NK-92 (cell line): Measurements from ENCODE around the gene PRKAA1.

ENCODE experiments used
- DNase-seq: peaks from one replicate; lab custom pipeline; 2025; ENCODE audit not compliant: unreplicated experiment; lab: John Stamatoyannopoulos, UW

PRKAA1 gene

GRCh38 chr5:40781843-40782409 is 16.2 kb downstream of the PRKAA1 start:
- DNase-seq = no peak

- no peak for DNase-seq
Observed at GRCh38 chr5:40780858-40781257, 17.3 kb downstream of the PRKAA1 start.

GRCh38 chr5:40780199-40780598 is 18.0 kb downstream of the PRKAA1 start:
- DNase-seq = no peak

GRCh38 chr5:40779561-40779960 is 18.6 kb downstream of the PRKAA1 start:
- no peak for DNase-seq

GRCh38 chr5:40778133-40778532 is 20.0 kb downstream of the PRKAA1 start:
- no peak for DNase-seq

DNA sequence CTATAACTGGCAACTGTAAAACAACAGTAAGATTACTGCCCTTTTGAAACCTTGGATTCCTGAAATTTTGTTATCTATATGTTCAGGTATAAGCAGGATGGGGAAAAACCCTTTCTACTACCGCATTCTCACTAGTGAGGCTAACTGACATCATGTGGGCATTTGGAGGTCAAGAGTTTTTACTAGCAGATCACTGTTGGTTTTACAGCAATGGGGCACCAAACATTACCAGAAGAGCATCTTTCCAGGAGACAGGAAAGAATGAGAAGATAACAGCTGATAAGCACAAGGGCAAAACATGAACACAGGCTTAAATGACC is 21.6 kb downstream of the PRKAA1 start:
- no peak for DNase-seq

- DNase-seq = no peak
Observed at GRCh38 chr5:40775846-40776657, 22.1 kb downstream of the PRKAA1 start.

DNA sequence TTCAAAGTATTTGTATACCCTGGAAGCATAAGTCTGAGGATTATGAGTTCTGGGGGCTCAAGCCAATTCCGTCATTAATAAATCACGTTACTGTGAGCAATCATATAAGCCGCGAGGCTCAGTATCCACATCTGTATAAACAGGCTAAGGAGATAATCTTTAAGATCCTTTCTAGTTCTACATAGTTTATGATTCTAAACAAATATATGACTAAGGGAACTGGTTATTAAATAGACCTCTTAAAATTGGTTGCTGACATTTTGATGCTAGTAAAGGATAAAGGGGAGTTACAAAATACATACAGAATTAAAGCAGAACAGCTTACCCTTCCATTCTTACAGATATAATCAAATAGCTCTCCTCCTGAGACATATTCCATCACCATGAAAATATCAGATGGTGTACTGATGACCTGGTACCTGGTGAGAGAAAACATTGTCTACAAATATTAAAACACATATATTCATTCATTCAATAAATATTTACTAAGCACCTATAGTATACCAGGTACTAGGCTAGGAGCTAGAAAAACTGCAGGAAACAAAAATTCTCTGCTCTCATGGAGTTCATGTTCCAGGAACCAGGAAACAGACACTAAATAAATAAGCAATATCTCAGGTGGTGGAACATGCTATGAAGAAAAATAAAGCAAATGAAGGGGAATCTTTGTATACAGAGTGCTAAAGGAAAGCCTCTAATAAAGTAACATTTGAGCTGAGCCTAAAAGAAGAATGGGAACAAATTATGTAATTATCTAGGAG is 22.9 kb downstream of the PRKAA1 start:
- DNase-seq = no peak

GRCh38 chr5:40774623-40775022 is 23.6 kb downstream of the PRKAA1 start:
- no peak for DNase-seq

GRCh38 chr5:40770764-40771163 is 27.4 kb downstream of the PRKAA1 start:
- DNase-seq = no peak

- no peak for DNase-seq
Observed at GRCh38 chr5:40762705-40763104, 35.5 kb downstream of the PRKAA1 start.

GRCh38 chr5:40757400-40757799 is 40.8 kb downstream of the PRKAA1 start:
- DNase-seq = no peak

- peak; percentile 85 for DNase-seq
Observed at GRCh38 chr5:40755407-40756365, 42.5 kb downstream of the PRKAA1 start, which contains the start of gene TTC33. Gene TTC33, minus strand, starts transcription at chr5:40755961. Its CDS starts 8,943 bp downstream, at chr5:40747018.

- no peak for DNase-seq
Observed at GRCh38 chr5:40755093-40755406, 43.1 kb downstream of the PRKAA1 start.

DNA sequence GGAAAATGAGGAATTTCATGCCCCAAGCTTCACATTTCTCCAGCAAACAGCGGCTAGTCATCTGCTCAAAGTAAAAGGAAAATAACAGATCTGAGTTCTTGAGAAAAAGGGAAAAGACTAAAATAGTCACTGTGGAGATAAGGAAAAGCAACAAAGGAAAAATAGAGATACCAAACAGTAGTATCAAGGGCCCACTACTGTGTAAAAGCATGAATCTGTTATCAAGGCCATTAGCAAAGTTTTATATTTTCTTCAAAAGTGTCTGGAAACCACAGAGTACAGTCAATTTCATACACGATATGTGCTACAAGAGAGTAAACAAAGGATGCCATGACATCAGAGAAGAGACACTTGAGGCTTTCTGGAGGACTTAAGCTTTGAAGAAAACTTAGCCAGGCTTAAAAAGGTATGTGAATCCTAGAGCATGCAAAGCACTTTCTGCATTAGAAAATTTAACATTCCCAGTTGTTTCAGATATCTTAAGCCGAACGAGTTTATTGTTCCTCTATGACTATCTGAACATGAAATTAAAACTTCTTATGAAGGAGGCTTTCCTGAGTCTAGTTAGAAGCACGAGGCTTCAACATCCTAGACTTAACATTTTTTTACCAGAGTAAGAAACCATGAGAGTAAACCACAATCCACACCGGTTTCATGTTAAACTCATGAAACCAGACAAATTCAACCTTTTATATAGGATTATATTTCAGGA is 43.6 kb downstream of the PRKAA1 start:
- no peak for DNase-seq

DNA sequence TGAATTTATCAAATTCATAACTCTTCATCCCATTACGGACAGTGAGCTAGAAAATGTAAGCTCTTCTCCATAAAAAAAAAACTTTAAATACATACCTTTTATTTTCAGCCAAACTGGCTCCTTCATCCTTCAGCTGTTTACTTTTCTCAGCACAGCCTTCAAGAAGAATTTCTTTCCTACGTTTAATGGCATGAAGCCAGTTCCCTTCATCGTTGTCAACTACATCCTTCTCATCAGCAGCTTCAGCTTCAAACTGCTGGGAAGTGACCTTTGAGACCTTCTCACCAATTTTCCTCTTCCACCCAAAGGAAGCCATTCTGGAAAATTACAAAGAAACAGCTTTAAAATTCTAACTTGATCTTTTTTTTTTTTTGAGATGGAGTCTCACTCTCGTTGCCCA is 51.5 kb downstream of the PRKAA1 start:
- DNase-seq = no peak

- DNase-seq = no peak
Observed at GRCh38 chr5:40743771-40744170, 54.4 kb downstream of the PRKAA1 start.

DNA sequence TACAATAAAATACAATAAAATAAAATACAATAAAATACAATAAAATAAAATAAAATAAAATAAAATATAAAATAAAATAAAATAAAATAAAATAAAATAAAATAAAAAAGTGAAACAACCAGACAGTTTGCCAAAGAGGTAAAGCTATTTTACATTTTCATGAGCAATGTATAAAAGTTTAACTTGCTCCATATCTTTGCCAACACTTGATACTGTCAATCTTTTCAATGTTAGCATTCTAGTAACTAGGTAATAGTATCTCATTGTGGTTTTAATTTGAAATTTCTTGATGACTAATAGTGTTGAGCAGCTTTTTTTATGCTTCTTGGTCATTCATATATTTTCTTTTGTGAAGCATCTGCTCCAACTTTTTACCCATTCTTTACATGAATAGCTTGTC is 59.7 kb downstream of the PRKAA1 start:
- no peak for DNase-seq

DNA sequence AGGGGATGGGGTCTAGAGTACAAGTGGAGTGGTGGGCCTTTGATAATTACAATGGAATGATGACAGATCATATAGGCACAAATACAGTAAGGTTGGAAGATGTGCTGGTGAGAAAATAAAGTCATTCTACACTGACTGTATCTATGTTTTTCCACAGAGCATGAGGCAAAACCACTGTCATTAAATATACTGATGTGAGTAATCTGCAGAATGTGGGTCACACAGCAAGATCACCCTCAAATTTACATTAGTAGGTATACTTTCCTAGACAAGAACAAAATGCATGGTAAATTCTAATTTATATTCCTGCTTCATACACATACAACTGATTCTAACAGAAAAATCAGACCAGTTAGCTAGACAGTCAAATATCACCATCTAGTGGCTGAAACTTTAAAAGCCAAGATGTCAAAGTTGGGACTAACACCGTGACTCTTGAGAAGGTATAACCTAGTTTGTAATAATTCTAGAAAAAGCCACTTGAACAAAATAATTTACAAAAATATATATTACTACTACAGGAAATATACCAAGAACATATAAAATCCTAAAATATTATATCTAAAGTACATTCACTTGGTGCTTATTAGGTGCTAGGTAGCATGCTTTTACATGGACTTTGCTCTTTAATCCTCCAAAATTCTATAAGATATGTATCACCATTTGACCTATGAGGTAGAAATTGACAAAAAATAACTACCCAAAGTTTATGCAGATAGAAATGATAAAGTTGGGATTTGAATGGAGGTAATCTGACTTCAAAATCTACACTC is 61.9 kb downstream of the PRKAA1 start:
- DNase-seq = no peak

DNA sequence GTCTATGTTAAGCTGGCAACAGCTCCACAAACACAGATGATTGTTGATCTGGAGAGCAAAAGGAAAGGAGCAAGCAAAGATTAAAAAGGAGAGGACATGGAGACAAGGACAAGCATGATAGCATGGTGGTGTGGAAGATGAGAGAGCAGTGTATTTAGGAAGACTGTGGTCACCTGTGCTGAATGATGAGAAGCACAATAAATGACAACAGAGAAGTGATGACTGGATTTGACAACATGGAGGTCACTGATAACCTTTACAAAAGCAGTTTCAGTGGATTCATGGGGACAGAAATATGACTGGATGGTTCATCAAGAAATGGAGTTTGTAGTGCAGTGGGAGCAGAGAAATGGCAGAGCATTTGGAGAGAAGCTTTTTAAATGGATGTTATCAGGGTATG is 62.6 kb downstream of the PRKAA1 start:
- no peak for DNase-seq
